Activated naive CD4-positive, alpha-beta T cell treated with anti-CD3 and anti-CD28 coated beads, Interleukin-2, amount 50 U/mL, for 24 hours (primary cell): ENCODE results near the gene CTNS.
"Not testable (repeated sequence)": the region's sequence is repeated elsewhere in the genome, so short reads cannot be mapped to it uniquely, and the experiment has no call there.

Experiments used
- H3K27ac Mint-ChIP-seq: one replicate; pipeline ENCODE4 v1.8.0; 2021; ENCODE audit warnings: mild to moderate bottlenecking, mixed read lengths
- H3K27me3 Mint-ChIP-seq: one replicate; pipeline ENCODE4 v1.8.0; 2021; ENCODE audit warnings: mixed read lengths
- H3K36me3 Mint-ChIP-seq: one replicate; pipeline ENCODE4 v1.8.0; 2021; ENCODE audit warnings: mixed read lengths
- H3K4me1 Mint-ChIP-seq: one replicate; pipeline ENCODE4 v1.8.0; 2021; ENCODE audit warnings: mixed read lengths
- H3K4me3 Mint-ChIP-seq: one replicate; pipeline ENCODE4 v1.8.0; 2021; ENCODE audit warnings: mild to moderate bottlenecking, mixed read lengths
- H3K9me3 Mint-ChIP-seq: one replicate; pipeline ENCODE4 v1.8.0; 2021; ENCODE audit warnings: mixed read lengths

Gene CTNS

GRCh38 chr17:3685174-3685573 is 48.6 kb downstream of the CTNS start:
- Mint-ChIP-seq H3K9me3 (no peaks in the 10 kb centered on the region), H3K27me3 (no peaks in the 10 kb centered on the region), H3K4me1 (peaks cover 16% of the 10 kb centered on the region), H3K4me3 (no peak overlapping the region), H3K36me3 (no peaks in the 10 kb centered on the region), H3K27ac (no peak overlapping the region)

- H3K4me1 Mint-ChIP-seq = peaks cover 5% of the 10 kb centered on the region
- H3K36me3 Mint-ChIP-seq = no peaks in the 10 kb centered on the region
- H3K4me3 Mint-ChIP-seq = no peak overlapping the region
- no peak overlapping the region for H3K27ac Mint-ChIP-seq
- H3K9me3 Mint-ChIP-seq = no peaks in the 10 kb centered on the region
- no peaks in the 10 kb centered on the region for H3K27me3 Mint-ChIP-seq
These were observed 51.5 kb downstream of the CTNS start for GRCh38 chr17:3688027-3688553.

DNA sequence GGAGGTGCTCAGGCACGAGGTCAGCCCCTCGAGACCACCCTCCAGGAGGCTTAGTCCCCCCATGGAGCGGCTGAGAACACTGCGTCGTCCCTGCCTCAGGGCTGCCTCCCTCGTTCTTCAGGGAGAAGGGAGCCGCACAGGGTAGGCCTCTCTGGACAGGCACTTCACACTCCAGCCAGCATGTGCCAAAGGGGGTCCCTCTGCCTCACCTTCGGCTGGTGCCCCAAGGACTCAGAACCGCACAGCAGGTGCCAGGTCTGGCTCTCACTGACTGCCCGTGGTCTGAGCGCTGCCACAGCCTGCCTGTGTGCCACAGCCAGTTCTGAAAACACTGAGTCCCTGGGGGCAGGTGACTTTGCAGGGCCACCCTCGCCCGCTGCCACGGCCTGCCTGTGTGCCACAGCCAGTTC is 52.3 kb downstream of the CTNS start:
- H3K27ac Mint-ChIP-seq = no peak overlapping the region
- H3K4me1 Mint-ChIP-seq = peaks cover 8% of the 10 kb centered on the region
- no peaks in the 10 kb centered on the region for H3K27me3 Mint-ChIP-seq
- no peaks in the 10 kb centered on the region for H3K36me3 Mint-ChIP-seq
- no peaks in the 10 kb centered on the region for H3K9me3 Mint-ChIP-seq
- H3K4me3 Mint-ChIP-seq = no peak overlapping the region

DNA sequence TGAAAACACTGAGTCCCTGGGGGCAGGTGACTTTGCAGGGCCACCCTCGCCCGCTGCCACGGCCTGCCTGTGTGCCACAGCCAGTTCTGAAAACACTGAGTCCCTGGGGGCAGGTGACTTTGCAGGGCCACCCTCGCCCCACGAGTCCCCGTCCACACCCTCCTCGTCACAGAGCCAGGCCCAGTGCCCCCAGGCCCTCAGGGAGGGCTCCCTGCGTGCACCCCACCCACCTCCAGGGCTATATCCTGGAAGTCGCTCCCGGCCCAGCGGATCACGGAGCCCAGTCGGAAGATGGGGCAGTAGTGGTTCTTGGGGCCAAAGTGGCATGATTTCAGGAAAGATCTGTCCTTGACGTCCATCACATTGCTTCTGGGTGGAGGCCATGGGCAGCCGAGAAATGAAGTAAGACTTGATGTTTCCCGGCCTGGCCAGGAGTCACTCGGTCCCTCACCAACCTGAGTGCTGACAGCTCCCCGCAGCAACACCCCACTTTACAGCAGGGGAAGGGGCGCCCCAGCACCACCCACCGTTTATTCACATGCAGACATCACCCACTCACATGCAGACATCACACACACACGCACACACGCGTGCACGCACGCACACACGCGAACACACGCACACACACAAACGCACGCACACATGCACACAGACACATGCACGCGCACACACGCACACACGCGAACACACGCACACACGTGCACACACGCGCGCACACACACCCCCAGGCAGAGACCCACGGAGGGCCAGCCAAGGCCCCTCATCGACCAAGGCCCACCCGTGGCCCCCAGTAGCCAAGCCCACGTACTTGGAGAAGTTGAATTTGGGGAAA is 52.9 kb downstream of the CTNS start:
- H3K9me3 Mint-ChIP-seq = no peaks in the 10 kb centered on the region
- no peaks in the 10 kb centered on the region for H3K36me3 Mint-ChIP-seq
- no peak overlapping the region for H3K27ac Mint-ChIP-seq
- no peaks in the 10 kb centered on the region for H3K27me3 Mint-ChIP-seq
- H3K4me1 Mint-ChIP-seq = peaks cover 14% of the 10 kb centered on the region
- no peak overlapping the region for H3K4me3 Mint-ChIP-seq

DNA sequence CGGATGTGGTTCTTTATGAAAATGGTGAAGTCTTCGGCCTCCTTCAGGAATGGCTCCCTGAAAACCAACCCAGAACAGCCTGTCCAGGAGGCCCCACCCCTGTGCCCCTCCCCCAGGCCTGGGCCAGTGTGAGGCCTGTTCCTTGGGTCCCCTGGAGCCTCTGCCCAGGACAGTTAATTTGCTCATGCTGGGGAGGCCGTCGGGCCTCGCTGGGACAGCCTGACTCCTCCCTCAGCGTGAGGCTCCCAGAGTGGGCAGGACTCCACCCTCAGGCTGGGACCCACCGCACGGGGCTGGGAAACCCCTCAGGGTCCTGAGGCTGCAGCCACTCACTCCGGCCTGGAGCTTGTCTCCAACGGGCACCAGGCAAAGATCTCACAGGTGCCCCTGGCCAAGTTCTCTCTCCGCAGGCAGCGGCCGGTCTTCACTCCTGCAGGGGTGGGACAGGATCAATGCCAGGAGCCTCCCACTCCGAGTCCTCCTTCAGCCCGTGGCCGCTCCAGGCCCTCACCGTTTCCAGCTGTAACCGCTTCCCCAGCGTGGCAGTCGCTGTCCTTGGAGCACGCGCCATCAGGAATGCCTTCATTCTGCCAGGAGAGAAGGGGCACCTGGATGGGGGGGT is 53.6 kb downstream of the CTNS start:
- Mint-ChIP-seq H3K4me1 (peaks cover 18% of the 10 kb centered on the region), H3K27ac (peak overlapping the region; percentile 23), H3K9me3 (no peaks in the 10 kb centered on the region), H3K36me3 (no peaks in the 10 kb centered on the region), H3K4me3 (no peak overlapping the region), H3K27me3 (no peaks in the 10 kb centered on the region)

DNA sequence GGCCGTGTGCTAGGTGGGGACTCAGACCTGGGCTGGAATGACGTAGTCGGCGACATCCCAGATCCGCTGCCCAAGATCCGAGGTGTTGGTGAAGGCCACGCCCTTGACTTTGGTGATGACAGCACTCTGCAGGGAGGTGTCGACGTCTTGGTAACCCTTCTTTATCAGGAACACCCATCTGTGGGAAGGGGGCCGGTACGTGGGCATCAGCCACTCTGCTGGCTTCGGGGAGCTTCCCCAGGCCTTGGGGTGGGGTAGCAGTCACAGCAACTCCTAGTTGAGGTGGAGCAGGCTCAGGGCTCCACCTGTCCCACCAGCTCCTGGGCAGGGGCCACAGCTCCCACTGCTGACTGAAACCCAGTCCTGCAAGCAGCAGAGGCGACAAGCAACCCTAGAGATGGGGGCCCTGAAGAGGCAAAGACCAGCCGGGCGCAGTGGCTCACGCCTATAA is 55.1 kb downstream of the CTNS start:
- no peak overlapping the region for H3K27ac Mint-ChIP-seq
- H3K4me3 Mint-ChIP-seq = no peak overlapping the region
- H3K9me3 Mint-ChIP-seq = no peaks in the 10 kb centered on the region
- no peaks in the 10 kb centered on the region for H3K36me3 Mint-ChIP-seq
- H3K4me1 Mint-ChIP-seq = peaks cover 18% of the 10 kb centered on the region
- no peaks in the 10 kb centered on the region for H3K27me3 Mint-ChIP-seq

DNA sequence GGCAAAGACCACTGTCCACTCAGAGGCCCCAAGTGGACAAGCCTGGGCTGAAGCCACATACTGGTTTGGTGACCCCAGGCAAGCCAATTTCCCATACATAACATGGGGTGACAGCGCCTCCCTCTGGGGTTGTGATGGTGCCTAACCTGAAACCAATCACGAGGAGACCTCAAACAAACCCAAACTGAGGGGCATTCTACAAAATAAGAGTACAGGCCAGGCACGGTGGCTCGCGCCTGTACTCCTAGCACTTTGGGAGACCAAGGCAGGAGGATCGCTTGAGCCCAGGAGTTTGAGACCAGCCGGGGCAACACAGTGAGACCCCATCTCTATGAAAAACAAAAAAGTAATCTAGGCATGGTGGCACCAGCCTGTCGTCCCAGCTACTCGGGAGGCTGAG is 55.8 kb downstream of the CTNS start:
- peaks cover 18% of the 10 kb centered on the region for H3K4me1 Mint-ChIP-seq
- H3K4me3 Mint-ChIP-seq = no peak overlapping the region
- no peaks in the 10 kb centered on the region for H3K27me3 Mint-ChIP-seq
- no peak overlapping the region for H3K27ac Mint-ChIP-seq
- no peaks in the 10 kb centered on the region for H3K9me3 Mint-ChIP-seq
- no peaks in the 10 kb centered on the region for H3K36me3 Mint-ChIP-seq

- H3K4me3 Mint-ChIP-seq = peak overlapping the region; percentile 19
- no peaks in the 10 kb centered on the region for H3K9me3 Mint-ChIP-seq
- no peak overlapping the region for H3K27ac Mint-ChIP-seq
- H3K27me3 Mint-ChIP-seq = no peaks in the 10 kb centered on the region
- peaks cover 18% of the 10 kb centered on the region for H3K4me1 Mint-ChIP-seq
- H3K36me3 Mint-ChIP-seq = no peaks in the 10 kb centered on the region
These were observed 56.6 kb downstream of the CTNS start for GRCh38 chr17:3693141-3693540.

DNA sequence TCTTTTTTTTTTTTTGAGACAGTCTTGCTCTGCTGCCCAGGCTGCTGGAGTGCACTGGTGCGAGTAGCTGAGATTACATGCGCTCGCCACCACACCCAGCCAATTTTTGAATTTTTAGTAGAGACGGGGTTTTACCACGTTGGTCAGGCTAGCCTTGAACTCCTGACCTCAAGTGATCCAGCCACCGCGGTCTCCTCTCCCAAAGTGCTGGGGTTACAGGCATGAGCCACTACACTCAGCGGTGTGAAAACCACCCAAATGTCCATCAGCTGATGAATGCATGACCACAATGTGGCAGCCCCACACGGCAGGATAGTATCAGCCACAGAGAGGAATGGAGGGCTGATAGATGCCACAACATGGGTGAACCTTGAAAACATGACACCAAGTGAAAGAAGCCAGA is 57.3 kb downstream of the CTNS start:
- no peaks in the 10 kb centered on the region for H3K9me3 Mint-ChIP-seq
- peak overlapping the region; percentile 60 for H3K4me3 Mint-ChIP-seq
- H3K27me3 Mint-ChIP-seq = no peaks in the 10 kb centered on the region
- H3K36me3 Mint-ChIP-seq = no peaks in the 10 kb centered on the region
- peak overlapping the region; percentile 11 for H3K27ac Mint-ChIP-seq
- H3K4me1 Mint-ChIP-seq = peaks cover 18% of the 10 kb centered on the region

DNA sequence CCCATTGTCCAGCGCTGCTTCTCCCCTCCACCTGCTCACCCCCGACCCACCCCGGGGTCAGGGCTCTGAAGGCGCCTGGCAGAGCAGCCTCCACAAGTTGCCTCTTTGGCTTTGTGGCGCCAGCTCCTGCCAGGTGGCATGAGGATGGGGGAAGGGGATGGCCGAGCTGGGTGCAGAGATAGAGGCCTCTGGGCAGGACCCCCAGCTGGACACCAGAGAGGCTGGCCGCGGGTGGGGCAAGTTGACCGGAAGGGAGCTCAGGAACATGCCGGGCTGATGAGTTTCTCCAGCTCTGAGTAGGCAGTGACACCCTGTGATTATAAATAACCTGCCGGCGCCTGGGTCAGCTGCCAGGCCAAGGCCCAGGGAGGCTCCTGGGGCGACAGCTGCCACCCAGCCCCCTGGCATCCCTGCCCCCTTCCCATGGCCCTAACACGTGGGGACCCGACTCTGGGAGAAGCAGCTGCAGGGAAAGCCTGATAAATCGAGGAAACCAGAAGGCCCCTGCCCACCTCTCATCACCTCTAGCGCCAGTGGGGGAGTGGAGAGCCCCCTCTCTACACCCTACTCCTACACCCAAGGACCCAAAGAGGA is 58.7 kb downstream of the CTNS start:
- H3K9me3 Mint-ChIP-seq = no peaks in the 10 kb centered on the region
- no peaks in the 10 kb centered on the region for H3K27me3 Mint-ChIP-seq
- no peak overlapping the region for H3K27ac Mint-ChIP-seq
- H3K36me3 Mint-ChIP-seq = no peaks in the 10 kb centered on the region
- peaks cover 18% of the 10 kb centered on the region for H3K4me1 Mint-ChIP-seq
- H3K4me3 Mint-ChIP-seq = peak overlapping the region; percentile 76

GRCh38 chr17:3695723-3696411 is 59.3 kb downstream of the CTNS start, which contains the start of gene P2RX5:
P2RX5 (minus strand) TSS chr17:3696155; CDS start chr17:3696005, 150 bp downstream.
- Mint-ChIP-seq H3K9me3 (no peaks in the 10 kb centered on the region), H3K27ac (peak within 1 kb of the TSS; percentile 23), H3K4me1 (peaks cover 18% of the 10 kb centered on the region), H3K36me3 (no peaks in the 10 kb centered on the region), H3K27me3 (no peaks in the 10 kb centered on the region), H3K4me3 (peak within 1 kb of the TSS; percentile 92)

DNA sequence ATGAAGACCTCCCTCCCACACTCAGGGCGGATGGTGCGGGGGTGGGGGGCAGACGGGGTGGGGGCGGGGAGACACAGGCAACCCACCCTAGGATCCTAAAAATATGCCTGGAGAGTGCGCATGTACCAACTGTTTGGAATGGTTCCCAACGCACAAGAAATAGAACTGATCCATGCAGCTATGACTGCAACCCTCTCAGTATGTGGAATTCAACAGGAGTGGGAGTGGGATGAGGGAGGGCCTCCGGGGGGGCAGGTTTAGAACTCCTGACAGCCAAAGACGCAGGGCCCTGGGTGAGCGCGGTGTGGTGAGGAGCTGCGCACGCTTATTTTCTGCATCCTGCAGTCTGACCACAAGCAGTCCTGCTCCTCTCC is 60.5 kb downstream of the CTNS start:
- Mint-ChIP-seq H3K27me3 (no peaks in the 10 kb centered on the region), H3K27ac (no peak overlapping the region), H3K9me3 (no peaks in the 10 kb centered on the region), H3K4me3 (no peak overlapping the region), H3K4me1 (peaks cover 18% of the 10 kb centered on the region), H3K36me3 (no peaks in the 10 kb centered on the region)

DNA sequence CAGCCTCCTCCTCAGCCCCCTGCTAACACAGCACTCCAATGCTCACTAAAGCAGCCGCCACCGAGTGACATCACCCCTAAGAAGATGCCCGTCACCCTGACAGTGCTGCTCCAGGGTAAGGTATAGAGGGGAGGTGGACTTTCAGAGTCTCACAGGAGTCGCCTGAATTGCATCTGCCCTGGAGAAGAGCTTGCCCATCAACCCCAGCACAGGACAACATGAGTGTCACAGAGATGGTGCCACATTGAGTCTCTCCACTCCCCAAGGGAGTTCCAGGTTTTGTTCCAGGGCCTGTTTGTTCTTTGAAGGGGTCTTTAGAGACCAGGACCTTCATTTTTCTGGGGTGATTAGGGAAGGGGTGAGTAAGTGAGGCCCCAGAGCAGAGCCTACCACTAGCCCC is 61.6 kb downstream of the CTNS start:
- peaks cover 15% of the 10 kb centered on the region for H3K4me1 Mint-ChIP-seq
- no peak overlapping the region for H3K4me3 Mint-ChIP-seq
- H3K27me3 Mint-ChIP-seq = no peaks in the 10 kb centered on the region
- no peaks in the 10 kb centered on the region for H3K36me3 Mint-ChIP-seq
- H3K9me3 Mint-ChIP-seq = no peaks in the 10 kb centered on the region
- peak overlapping the region; percentile 17 for H3K27ac Mint-ChIP-seq

- H3K4me3 Mint-ChIP-seq = no peak overlapping the region
- H3K27ac Mint-ChIP-seq = no peak overlapping the region
- no peaks in the 10 kb centered on the region for H3K9me3 Mint-ChIP-seq
- H3K27me3 Mint-ChIP-seq = no peaks in the 10 kb centered on the region
- H3K36me3 Mint-ChIP-seq = no peaks in the 10 kb centered on the region
- H3K4me1 Mint-ChIP-seq = no peaks in the 10 kb centered on the region
These were observed 63.4 kb downstream of the CTNS start for GRCh38 chr17:3699951-3700350.

DNA sequence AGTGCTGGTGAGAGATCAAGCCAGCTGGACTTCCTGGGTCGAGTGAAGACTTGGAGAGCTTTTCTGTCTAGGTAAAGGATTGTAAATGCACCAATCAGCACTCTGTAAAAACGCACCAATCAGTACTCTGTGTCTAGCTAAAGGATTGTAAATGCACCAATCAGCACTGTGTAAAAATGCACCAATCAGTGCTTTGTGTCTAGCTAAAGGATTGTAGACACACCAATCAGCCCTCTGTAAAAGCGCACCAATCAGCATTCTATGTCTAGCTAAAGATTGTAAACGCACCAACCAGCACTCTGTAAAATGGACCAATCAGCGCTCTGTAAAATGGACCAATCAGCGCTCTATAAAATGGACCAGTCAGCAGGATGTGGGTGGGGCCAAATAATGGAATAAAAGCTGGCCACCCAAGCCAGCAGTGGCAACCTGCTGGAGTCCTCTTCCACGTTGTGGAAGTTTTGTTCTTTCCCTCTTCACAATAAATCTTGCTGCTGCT is 65.5 kb downstream of the CTNS start:
- not testable (repeated sequence) for H3K27ac Mint-ChIP-seq, H3K27me3 Mint-ChIP-seq, H3K4me1 Mint-ChIP-seq

More for the DNA sequence above, 65.5 kb downstream of the CTNS start:
- not testable (repeated sequence) for H3K9me3 Mint-ChIP-seq, H3K4me3 Mint-ChIP-seq, H3K36me3 Mint-ChIP-seq
